H1 (cell line): Measurements from ENCODE around the gene SPTB. TPM values are rescaled to one million over a fixed set of nuclear protein-coding genes. Genes with fewer than 3 reads are reported as not detected.

Experiments used
- CTCF ChIA-PET: fragments of 300-600 bp; sonication (Branson Sonifier 250); formaldehyde crosslinking; loops from one replicate; lab custom pipeline; 2021; ENCODE audit not compliant: partially characterized antibody; lab: Charles Lee
- POLR2A ChIA-PET: fragments of 300-600 bp; sonication (Branson Sonifier 250); formaldehyde crosslinking; loops from one replicate; lab custom pipeline; 2021; ENCODE audit warnings: inconsistent platforms; ENCODE audit not compliant: partially characterized antibody; lab: Charles Lee
- DNase-seq, 2 experiments: peaks; one replicate each; pipeline versions ENCODE4 v3.0.0 to v3.0.0-alpha.2; 2010 to 2022; ENCODE audit warnings: low spot score in 2 of 2, low read depth in 1 of 2, mixed read lengths in 1 of 2
- FAIRE-seq: peaks from 2 replicates; lab custom pipeline; 2011; peaks lifted over from hg19 to GRCh38; lab: Jason Lieb, UNC
- H2AFZ ChIP-seq: 2 replicates; pipeline ENCODE4 v1.8.1; 2012; ENCODE audit warnings: low read length, inconsistent platforms
- H2AK5ac ChIP-seq: 2 replicates; pipeline ENCODE4 v1.6.1; 2013; ENCODE audit warnings: low read depth, low read length
- H2BK120ac ChIP-seq: replicated peaks from 2 replicates; pipeline ENCODE3; 2013; ENCODE audit warnings: low read depth, low read length, inconsistent platforms
- H2BK12ac ChIP-seq: 2 replicates; pipeline ENCODE4 v1.6.1; 2013; ENCODE audit warnings: low read depth, low read length
- H2BK15ac ChIP-seq: 2 replicates; pipeline ENCODE4 v1.6.1; 2013; ENCODE audit warnings: low read length
- H2BK20ac ChIP-seq: 2 replicates; pipeline ENCODE4 v1.6.1; 2013; ENCODE audit warnings: low read length
- H2BK5ac ChIP-seq: 2 replicates; pipeline ENCODE4 v1.6.1; 2013; ENCODE audit warnings: low read depth, low read length
- H3K14ac ChIP-seq: 2 replicates; pipeline ENCODE4 v1.6.1; 2013; ENCODE audit warnings: inconsistent platforms; ENCODE audit not compliant: insufficient read length
- H3K18ac ChIP-seq: 2 replicates; pipeline ENCODE4 v1.6.1; 2013; ENCODE audit warnings: low read length; ENCODE audit errors: extremely low read depth
- H3K23ac ChIP-seq: 2 replicates; pipeline ENCODE4 v1.6.1; 2013; ENCODE audit warnings: inconsistent platforms; ENCODE audit not compliant: insufficient read length
- H3K23me2 ChIP-seq: 2 replicates; pipeline ENCODE4 v1.6.1; 2013; ENCODE audit warnings: low read depth, low read length
- H3K27ac ChIP-seq: 2 replicates; pipeline ENCODE4 v1.6.1; 2011; ENCODE audit warnings: low read depth, low read length, inconsistent platforms
- H3K27me3 ChIP-seq, 4 experiments: replicated peaks in 1 of 4; 1 replicate in 1 of 4; 2 replicates in 3 of 4; pipeline versions ENCODE4 v1.6.1 to v1.8.1; 2011 to 2013; ENCODE audit warnings: low read length in 3 of 4, mild to moderate bottlenecking in 3 of 4, inconsistent platforms in 2 of 4, mixed read lengths in 2 of 4, moderate library complexity in 1 of 4; ENCODE audit not compliant: control insufficient read depth in 3 of 4, insufficient read depth in 3 of 4; ENCODE audit errors: extremely low read depth in 1 of 4
- H3K36me3 ChIP-seq, 4 experiments: 2 replicates each; pipeline versions ENCODE4 v1.6.1 to v1.8.1; 2011 to 2013; ENCODE audit warnings: mild to moderate bottlenecking in 4 of 4, low read length in 3 of 4, moderate library complexity in 2 of 4, control low read depth in 1 of 4, inconsistent platforms in 1 of 4; ENCODE audit not compliant: insufficient read depth in 4 of 4, control insufficient read depth in 2 of 4
- H3K4ac ChIP-seq: replicated peaks from 2 replicates; pipeline ENCODE3; 2013; ENCODE audit warnings: low read length, low read depth, mixed read lengths, inconsistent platforms; ENCODE audit not compliant: insufficient read length
- H3K4me1 ChIP-seq, 4 experiments: replicated peaks in 1 of 4; 1 replicate in 1 of 4; 2 replicates in 3 of 4; pipeline versions ENCODE4 v1.6.1 to v1.8.1; 2011 to 2013; ENCODE audit warnings: low read length in 3 of 4, inconsistent platforms in 2 of 4, mixed read lengths in 1 of 4; ENCODE audit not compliant: insufficient read depth in 4 of 4, control insufficient read depth in 3 of 4
- H3K4me2 ChIP-seq, 2 experiments: 2 replicates each; pipeline versions ENCODE4 v1.6.1 to v1.8.1; 2011 to 2013; ENCODE audit warnings: low read depth in 2 of 2, low read length in 2 of 2, control low read depth in 1 of 2, inconsistent platforms in 1 of 2, mild to moderate bottlenecking in 1 of 2; ENCODE audit not compliant: insufficient read depth in 1 of 2
- H3K4me3 ChIP-seq, 4 experiments: fragments of 200-600, 300-600 bp in 1 of 4; sonication (generic), shearing (Covaris generic), sonication (Bioruptor Twin) in 1 of 4; 2 replicates each; pipeline versions ENCODE4 v1.5.1 to v1.8.1; 2011 to 2016; ENCODE audit warnings: low read length in 4 of 4, low read depth in 3 of 4, control low read depth in 2 of 4, inconsistent platforms in 2 of 4, mild to moderate bottlenecking in 2 of 4, mixed read lengths in 1 of 4, moderate library complexity in 1 of 4; ENCODE audit not compliant: insufficient read depth in 2 of 4; ENCODE audit errors: extremely low read depth in 1 of 4
- H3K56ac ChIP-seq: replicated peaks from 2 replicates; pipeline ENCODE3; 2013; ENCODE audit warnings: low read depth, mild to moderate bottlenecking, mixed read lengths, low read length, inconsistent platforms; ENCODE audit not compliant: insufficient read length
- H3K79me1 ChIP-seq: 2 replicates; pipeline ENCODE4 v1.6.1; 2013; ENCODE audit warnings: low read depth, low read length, control low read depth
- H3K79me2 ChIP-seq, 2 experiments: 2 replicates each; pipeline versions ENCODE4 v1.6.1 to v1.8.1; 2012 to 2013; ENCODE audit warnings: low read length in 2 of 2, mild to moderate bottlenecking in 2 of 2, inconsistent platforms in 1 of 2; ENCODE audit not compliant: insufficient read depth in 2 of 2, control insufficient read depth in 1 of 2
- H3K9ac ChIP-seq, 4 experiments: replicated peaks in 1 of 4; 1 replicate in 1 of 4; 2 replicates in 3 of 4; pipeline versions ENCODE4 v1.6.1 to v1.8.1; 2011 to 2013; ENCODE audit warnings: low read depth in 3 of 4, low read length in 3 of 4, control low read depth in 2 of 4, mild to moderate bottlenecking in 2 of 4, moderate library complexity in 2 of 4, inconsistent platforms in 1 of 4; ENCODE audit errors: extremely low read depth in 1 of 4
- H3K9me3 ChIP-seq, 2 experiments: 2 replicates each; pipeline versions ENCODE4 v1.6.1 to v1.8.1; 2012 to 2013; ENCODE audit warnings: mild to moderate bottlenecking in 2 of 2, moderate library complexity in 2 of 2, control low read depth in 1 of 2, inconsistent platforms in 1 of 2, low read depth in 1 of 2, low read length in 1 of 2, mixed read lengths in 1 of 2; ENCODE audit not compliant: insufficient read depth in 2 of 2
- H4K20me1 ChIP-seq, 2 experiments: replicated peaks in 1 of 2; 2 replicates each; pipeline versions ENCODE3 to v1.8.1; 2011 to 2013; ENCODE audit warnings: inconsistent platforms in 2 of 2, low read length in 2 of 2, mild to moderate bottlenecking in 1 of 2; ENCODE audit not compliant: insufficient read depth in 2 of 2, control insufficient read depth in 1 of 2
- H4K5ac ChIP-seq: 2 replicates; pipeline ENCODE4 v1.6.1; 2013; ENCODE audit warnings: low read length, low read depth, mixed read lengths, inconsistent platforms; ENCODE audit not compliant: insufficient read length
- H4K8ac ChIP-seq: 2 replicates; pipeline ENCODE4 v1.8.0; 2013; ENCODE audit warnings: mild to moderate bottlenecking, moderate library complexity, low read length, inconsistent platforms; ENCODE audit not compliant: insufficient read depth; ENCODE audit errors: extremely low read depth
- H4K91ac ChIP-seq: replicated peaks from 2 replicates; pipeline ENCODE3; 2013; ENCODE audit warnings: low read length, mixed read lengths, inconsistent platforms; ENCODE audit not compliant: insufficient read length
- CHD1 ChIP-seq: IDR thresholded peaks from 2 replicates; pipeline ENCODE4 v1.6.1; 2012; ENCODE audit warnings: low read depth, low read length, improper control_type of control experiment
- HDAC6 ChIP-seq: IDR thresholded peaks from one replicate; pipeline ENCODE4 v1.7.1; 2012; ENCODE audit warnings: low read depth, mild to moderate bottlenecking, inconsistent platforms, low read length, moderate library complexity
- JUND ChIP-seq: IDR thresholded peaks from 2 replicates; pipeline ENCODE4 v1.6.1; 2011; ENCODE audit warnings: mild to moderate bottlenecking, improper control_type of control experiment, low read length
- KDM1A ChIP-seq: fragments of 200-600, 300-600 bp; sonication (generic); IDR thresholded peaks from 2 replicates; pipeline ENCODE4 v1.7.1; 2016; ENCODE audit warnings: mild to moderate bottlenecking, low read length, borderline replicate concordance
- MAFK ChIP-seq: IDR thresholded peaks from 2 replicates; pipeline ENCODE4 v1.6.1; 2012; ENCODE audit warnings: low read depth, mild to moderate bottlenecking, improper control_type of control experiment, low read length
- NRF1 ChIP-seq: IDR thresholded peaks from 2 replicates; pipeline ENCODE4 v1.6.1; 2011; ENCODE audit warnings: mild to moderate bottlenecking, low read depth, low read length, improper control_type of control experiment
- PHF8 ChIP-seq: fragments of 200-600 bp; sonication (generic); conservative IDR thresholded peaks from 2 replicates; pipeline ENCODE4 v1.7.1; 2012; ENCODE audit warnings: low read depth, mild to moderate bottlenecking, inconsistent platforms, low read length, moderate library complexity
- POLR2A ChIP-seq, 2 experiments: IDR thresholded peaks; 1 replicate in 1 of 2; 2 replicates in 1 of 2; pipeline ENCODE4 v1.6.1; 2011; ENCODE audit warnings: low read depth in 2 of 2, low read length in 2 of 2, mild to moderate bottlenecking in 2 of 2; ENCODE audit errors: control extremely low read depth in 1 of 2
- POU5F1 ChIP-seq: IDR thresholded peaks from 2 replicates; pipeline ENCODE4 v1.6.1; 2011; ENCODE audit warnings: low read depth, mild to moderate bottlenecking, low read length, moderate library complexity
- RNF2 ChIP-seq: fragments of 200-900, 300-1000 bp; sonication (generic); IDR thresholded peaks from 2 replicates; pipeline ENCODE4 v1.7.1; 2016; ENCODE audit warnings: borderline replicate concordance, low read depth, mild to moderate bottlenecking, antibody characterized with exemption, low read length; ENCODE audit not compliant: poor library complexity, severe bottlenecking; ENCODE audit errors: missing control alignments
- SP1 ChIP-seq: IDR thresholded peaks from 2 replicates; pipeline ENCODE4 v1.6.1; 2011; ENCODE audit warnings: low read depth, low read length
- TAF1 ChIP-seq: IDR thresholded peaks from 2 replicates; pipeline ENCODE4 v1.6.1; 2011; ENCODE audit warnings: mild to moderate bottlenecking, low read depth, low read length
- TBP ChIP-seq: IDR thresholded peaks from 2 replicates; pipeline ENCODE4 v1.6.1; 2011; ENCODE audit warnings: low read depth, low read length, improper control_type of control experiment
- ZNF274 ChIP-seq: IDR thresholded peaks from 2 replicates; pipeline ENCODE4 v1.7.0; 2012; ENCODE audit warnings: low read length, borderline replicate concordance; ENCODE audit errors: extremely low read depth
- WGBS, 2 experiments: shearing (Covaris generic) in 1 of 2; methylation state at CpG; one replicate each; pipeline versions ENCODE4 v1.1.6 to v1.1.7; 2013 to 2015; ENCODE audit warnings: low lambda C conversion rate in 2 of 2, mixed read lengths in 2 of 2, inconsistent platforms in 1 of 2, low coverage in 1 of 2, missing lambda C conversion rate in 1 of 2; ENCODE audit not compliant: insufficient replicate concordance in 2 of 2, insufficient coverage in 1 of 2, insufficient read length in 1 of 2; ENCODE audit errors: extremely low coverage in 1 of 2, missing lambda C conversion rate in 1 of 2; 5-methylcytosine and 5-hydroxymethylcytosine counted together
- polyA plus RNA-seq, 7 experiments: library from polyadenylated mRNA; depleted of rRNA in 3 of 7; stranded (reverse) in 5 of 7; unstranded in 2 of 7; fragments of >200 nt in 5 of 7; fragments of 200-250 nt in 2 of 7; gene quantifications; 1 replicate in 5 of 7; 2 replicates in 1 of 7; 4 replicates in 1 of 7; pipeline versions ENCODE4 v1.2.1 to v1.2.3, GENCODE V29; 2011 to 2013; ENCODE audit warnings: missing spikeins in 2 of 7, mixed read lengths in 2 of 7
- total RNA-seq: library from RNA; stranded (reverse); fragmentation: NEBNext Ultra II Directional; extraction: Animal tissue kit (Norgen Biotek cat#: 25700); gene quantifications from 2 replicates; pipeline ENCODE4 v1.2.1, GENCODE V29; 2021
- TF ChIP-seq, protein P1 (sequence below): IDR thresholded peaks from 2 replicates; pipeline ENCODE4 v1.6.1; 2012; ENCODE audit warnings: inconsistent platforms

SPTB gene
- total and polyA plus RNA-seq, 2 of the 8 experiments (the other 6 are each of a cell fraction or from before 2014, with no cell fraction given) = 0.30 to 2.4 TPM

DNA sequence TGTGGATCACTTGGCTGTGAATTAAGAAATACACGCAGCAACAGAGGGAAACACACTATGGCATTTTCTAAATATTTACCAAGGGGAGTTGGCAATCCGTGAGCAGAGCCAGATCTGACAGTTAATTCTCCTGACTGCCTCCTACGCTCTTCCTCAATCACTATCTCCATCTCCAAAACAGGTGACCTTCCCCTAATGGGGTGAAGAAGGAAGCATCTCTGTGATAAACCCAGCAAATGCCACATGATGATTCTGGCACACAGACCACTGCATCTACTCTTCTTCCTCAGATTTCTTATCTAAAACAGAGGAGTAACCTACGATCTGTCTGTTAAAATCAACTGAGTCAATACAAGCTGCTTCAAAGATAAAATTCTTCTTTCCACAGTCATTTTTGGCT is 4.4 kb downstream of the SPTB start:
- Histone ChIP-seq H4K8ac (no peak overlapping the region), H4K20me1 (no peaks in the 10 kb centered on the region), H3K9ac (no peak overlapping the region), H3K56ac (no peak overlapping the region), H3K18ac (no peak overlapping the region), H2BK120ac (no peak overlapping the region), H3K23me2 (peaks cover 4% of the 10 kb centered on the region; the same call in 1 of the 2 replicates), H2BK5ac (no peak overlapping the region), H3K4me1 (no peaks in the 10 kb centered on the region; a peak in 3 of 7 replicates), H2BK20ac (no peak overlapping the region), H3K79me2 (no peaks in the 10 kb centered on the region), H4K91ac (no peak overlapping the region), H3K9me3 (no peaks in the 10 kb centered on the region), H3K4me2 (no peak overlapping the region), H3K27ac (no peak overlapping the region), H3K4ac (no peak overlapping the region), H3K23ac (no peak overlapping the region), H3K4me3 (no peak overlapping the region), H4K5ac (no peak overlapping the region), H2AK5ac (no peak overlapping the region), H2AFZ (no peak overlapping the region), H3K36me3 (no peaks in the 10 kb centered on the region), H2BK15ac (no peak overlapping the region), H3K27me3 (peaks cover 0 to 21% (median 18%) of the 10 kb centered on the region in 4 experiments; a peak in 6 of 7 replicates), H3K14ac (no peak overlapping the region), H3K79me1 (no peaks in the 10 kb centered on the region), H2BK12ac (no peak overlapping the region)
- ChIA-PET POLR2A (interaction anchor here (1.6 kb wide), 1 partner anchor 10 kb away, joined by 3 read pairs; no protein-coding TSS in a partner anchor), CTCF (interaction anchor here (1.0 to 1.4 kb wide), 3 partner anchors 10 to 440 kb away, joined by 4 to 6 read pairs (median 4); no protein-coding TSS in a partner anchor)
- 80% methylated on average over 4 of the region's 4 CpGs; no CpG with 5 or more reads in 1 of the 2 experiments for WGBS, 2 experiments
- no peak for FAIRE-seq
- DNase-seq = no peak
- TF ChIP-seq TBP = no peak
- TF ChIP-seq POU5F1 = no peak
- no peak for TF ChIP-seq HDAC6
- TF ChIP-seq RNF2 = no peak
- no peak for TF ChIP-seq PHF8
- no peak for TF ChIP-seq MAFK
- TF ChIP-seq, protein P1, sequence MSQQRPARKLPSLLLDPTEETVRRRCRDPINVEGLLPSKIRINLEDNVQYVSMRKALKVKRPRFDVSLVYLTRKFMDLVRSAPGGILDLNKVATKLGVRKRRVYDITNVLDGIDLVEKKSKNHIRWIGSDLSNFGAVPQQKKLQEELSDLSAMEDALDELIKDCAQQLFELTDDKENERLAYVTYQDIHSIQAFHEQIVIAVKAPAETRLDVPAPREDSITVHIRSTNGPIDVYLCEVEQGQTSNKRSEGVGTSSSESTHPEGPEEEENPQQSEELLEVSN = no peak
- TF ChIP-seq JUND = no peak
- TF ChIP-seq SP1 = no peak
- TF ChIP-seq POLR2A (IDR thresholded peaks at IDR 0.05; ENCODE audit: control extremely low read depth in 1 of 2, low read depth in 2 of 2, low read length in 2 of 2) = no peak
- TF ChIP-seq KDM1A = no peak
- TF ChIP-seq NRF1 = no peak
- TF ChIP-seq CHD1 = no peak
- TF ChIP-seq TAF1 = no peak
- TF ChIP-seq ZNF274 = no peak
